Thyroid gland (tissue), 4 donors: ENCODE data around the gene EYS. TPM values are rescaled to one million over a fixed set of nuclear protein-coding genes. Genes with fewer than 3 reads are reported as not detected.

Experiments
- DNase-seq, 2 donors: peaks; one replicate each; pipeline ENCODE4 v3.0.0-alpha.2; 2019
- H3K27ac ChIP-seq, 3 donors: fragments of 200-600 bp; sonication (generic); 1 replicate in 2 of 3; 2 replicates in 1 of 3; pipeline ENCODE4 v1.5.1; 2016 to 2019; ENCODE audit warnings: mild to moderate bottlenecking in 1 of 3, moderate library complexity in 1 of 3
- H3K27me3 ChIP-seq: fragments of 200-600 bp; sonication (generic); one replicate; pipeline ENCODE4 v1.5.1; 2019
- H3K36me3 ChIP-seq, 2 donors: fragments of 200-600 bp; sonication (generic); one replicate each; pipeline ENCODE4 v1.5.1; 2016 to 2019
- H3K4me1 ChIP-seq, 2 donors: fragments of 200-600 bp; sonication (generic); one replicate each; pipeline ENCODE4 v1.5.1; 2017 to 2019
- H3K4me3 ChIP-seq, 3 donors: fragments of 200-600 bp; sonication (generic); replicated peaks in 1 of 3; 1 replicate in 2 of 3; 2 replicates in 1 of 3; pipeline ENCODE4 v1.5.1; 2016; ENCODE audit warnings: mild to moderate bottlenecking in 1 of 3
- H3K9me3 ChIP-seq: fragments of 200-600 bp; sonication (generic); one replicate; pipeline ENCODE4 v1.5.1; 2017
- CTCF ChIP-seq, 6 experiments: fragments of 200-600 bp in 3 of 6; fragments of 450-650 bp in 3 of 6; sonication (generic) in 3 of 6; IDR thresholded peaks; one replicate each; pipeline ENCODE4 v1.5.1; 2016 to 2019; ENCODE audit warnings: antibody characterized with exemption in 6 of 6, mild to moderate bottlenecking in 2 of 6, inconsistent platforms in 1 of 6, moderate library complexity in 1 of 6
- POLR2A ChIP-seq, 2 donors: fragments of 450-650 bp; IDR thresholded peaks; one replicate each; pipeline ENCODE4 v1.6.1; 2017; ENCODE audit warnings: antibody characterized with exemption in 2 of 2, mild to moderate bottlenecking in 2 of 2, moderate library complexity in 1 of 2
- WGBS, 2 donors: methylation state at CpG; one replicate each; pipeline ENCODE4 v1.1.5; 2017; 5-methylcytosine and 5-hydroxymethylcytosine counted together
- intact Hi-C: fragments of 100-400 bp; cut with DNase I; formaldehyde crosslinking; loops from one replicate; pipeline ENCODE4 v1.15.1; 2023
- total RNA-seq, 4 donors: library from RNA; depleted of rRNA; stranded (reverse); fragments of >200 nt; gene quantifications; one replicate each; pipeline ENCODE4 v1.2.3, GENCODE V29; 2016

Gene EYS
- total RNA-seq, 4 donors from 2014 or later: not detected

- Histone ChIP-seq H3K4me1 (no peaks in the 10 kb centered on the region), H3K36me3 (no peaks in the 10 kb centered on the region), H3K27ac (no peak overlapping the region), H3K4me3 (no peak overlapping the region), H3K27me3 (no peaks in the 10 kb centered on the region), H3K9me3 (no peaks in the 10 kb centered on the region)
- intact Hi-C loops: no loop called here
- no peak for TF ChIP-seq POLR2A (IDR thresholded peaks at IDR 0.05)
- no peak for TF ChIP-seq CTCF (IDR thresholded peaks at IDR 0.05)
- 67 to 71% methylated on average over 1 of the region's 1 CpG for WGBS, 2 donors
- DNase-seq: no peak
These were observed 1932.1 kb downstream of the EYS start for GRCh38 chr6:63774961-63775360.

GRCh38 chr6:63773200-63773599 lies 1933.8 kb downstream of the EYS start:
- no peak for DNase-seq
- intact Hi-C loops: no loop called here
- TF ChIP-seq CTCF (IDR thresholded peaks at IDR 0.05): no peak
- TF ChIP-seq POLR2A (IDR thresholded peaks at IDR 0.05): no peak
- no peak overlapping the region for H3K27ac ChIP-seq
- no peak overlapping the region for H3K4me3 ChIP-seq
- no peaks in the 10 kb centered on the region for H3K27me3 ChIP-seq
- no peaks in the 10 kb centered on the region for H3K9me3 ChIP-seq
- no peaks in the 10 kb centered on the region for H3K36me3 ChIP-seq
- 93 to 94% methylated on average over 2 of the region's 2 CpGs for WGBS, 2 donors
- no peaks in the 10 kb centered on the region for H3K4me1 ChIP-seq

GRCh38 chr6:63765828-63766227 lies 1941.2 kb downstream of the EYS start:
- Histone ChIP-seq H3K36me3 (no peaks in the 10 kb centered on the region), H3K4me3 (no peak overlapping the region), H3K4me1 (no peaks in the 10 kb centered on the region), H3K27me3 (no peaks in the 10 kb centered on the region), H3K27ac (no peak overlapping the region), H3K9me3 (no peaks in the 10 kb centered on the region)
- WGBS, 2 donors: 76 to 86% methylated on average over 2 of the region's 2 CpGs
- intact Hi-C loops: loop anchor here (2.0 to 5.0 kb wide), 2 partner anchors 167 to 414 kb away; no protein-coding TSS in a partner anchor
- no peak for DNase-seq
- no peak for TF ChIP-seq POLR2A (IDR thresholded peaks at IDR 0.05)

- Histone ChIP-seq H3K4me3 (no peak overlapping the region), H3K27me3 (no peaks in the 10 kb centered on the region), H3K4me1 (no peaks in the 10 kb centered on the region), H3K36me3 (no peaks in the 10 kb centered on the region), H3K9me3 (no peaks in the 10 kb centered on the region), H3K27ac (no peak overlapping the region)
- intact Hi-C loops: loop anchor here (2.0 kb wide), 1 partner anchor 166 kb away; no protein-coding TSS in a partner anchor
- peak in 4 of 6 experiments; percentile 49 to 67 (median 60) for TF ChIP-seq CTCF (IDR thresholded peaks at IDR 0.05)
- no peak for TF ChIP-seq POLR2A (IDR thresholded peaks at IDR 0.05)
- 24% methylated on average over 4 of the region's 4 CpGs for WGBS, 2 donors
- no peak for DNase-seq
These were observed 1942.6 kb downstream of the EYS start for GRCh38 chr6:63764318-63764916.

- no peak for DNase-seq
- no peaks in the 10 kb centered on the region for H3K36me3 ChIP-seq
- no peaks in the 10 kb centered on the region for H3K27me3 ChIP-seq
- no peak overlapping the region for H3K27ac ChIP-seq
- H3K4me1 ChIP-seq: no peaks in the 10 kb centered on the region
- H3K9me3 ChIP-seq: no peaks in the 10 kb centered on the region
- no peak overlapping the region for H3K4me3 ChIP-seq
- no peak for TF ChIP-seq CTCF (IDR thresholded peaks at IDR 0.05)
- no peak for TF ChIP-seq POLR2A (IDR thresholded peaks at IDR 0.05)
- intact Hi-C loops: no loop called here
These were observed 1946.8 kb downstream of the EYS start for GRCh38 chr6:63760199-63760598.
